Neuronal stem cell (in vitro differentiated cells): Measurements from ENCODE around the gene KIAA1958.

Experiments used
- DNase-seq: peaks from one replicate; pipeline ENCODE4 v3.0.0-alpha.2; 2013; ENCODE audit warnings: low spot score
- H2AFZ ChIP-seq: one replicate; pipeline ENCODE4 v1.6.1; 2013; ENCODE audit warnings: mild to moderate bottlenecking, low read length, inconsistent platforms
- H2AK5ac ChIP-seq: 2 replicates; pipeline ENCODE4 v1.6.1; 2013; ENCODE audit warnings: low read depth, mild to moderate bottlenecking, inconsistent platforms, low read length, moderate library complexity, mixed read lengths
- H2BK120ac ChIP-seq: 2 replicates; pipeline ENCODE4 v1.6.1; 2013; ENCODE audit warnings: low read depth, mild to moderate bottlenecking, inconsistent platforms, low read length, moderate library complexity, mixed read lengths
- H2BK12ac ChIP-seq: one replicate; pipeline ENCODE4 v1.6.1; 2013; ENCODE audit warnings: low read length, inconsistent platforms
- H2BK15ac ChIP-seq: 2 replicates; pipeline ENCODE4 v1.6.1; 2013; ENCODE audit warnings: mild to moderate bottlenecking, low read length, inconsistent platforms, mixed read lengths
- H2BK5ac ChIP-seq: one replicate; pipeline ENCODE4 v1.6.1; 2013; ENCODE audit warnings: inconsistent platforms, mild to moderate bottlenecking, low read length, moderate library complexity
- H3K14ac ChIP-seq: one replicate; pipeline ENCODE4 v1.6.1; 2013; ENCODE audit warnings: low read length, inconsistent platforms
- H3K18ac ChIP-seq: 2 replicates; pipeline ENCODE4 v1.6.1; 2013; ENCODE audit warnings: low read length, inconsistent platforms
- H3K23ac ChIP-seq: 2 replicates; pipeline ENCODE4 v1.6.1; 2013; ENCODE audit warnings: low read depth, mild to moderate bottlenecking, mixed read lengths, low read length, inconsistent platforms; ENCODE audit not compliant: poor library complexity
- H3K27ac ChIP-seq: replicated peaks from 3 replicates; pipeline ENCODE4 v1.5.1; 2013; ENCODE audit warnings: low read length, inconsistent platforms
- H3K27me3 ChIP-seq, 3 experiments: 2 replicates each; pipeline ENCODE4 v1.6.1; 2013; ENCODE audit warnings: low read length in 3 of 3, mild to moderate bottlenecking in 2 of 3, inconsistent platforms in 1 of 3, low read depth in 1 of 3, mixed read lengths in 1 of 3, moderate library complexity in 1 of 3; ENCODE audit not compliant: control insufficient read depth in 3 of 3, insufficient read depth in 3 of 3
- H3K36me3 ChIP-seq, 2 donors: replicated peaks in 1 of 2; 2 replicates each; pipeline ENCODE4 v1.6.1; 2013; ENCODE audit warnings: low read length in 2 of 2; ENCODE audit not compliant: control insufficient read depth in 2 of 2, insufficient read depth in 2 of 2
- H3K4ac ChIP-seq: 2 replicates; pipeline ENCODE4 v1.6.1; 2013; ENCODE audit warnings: inconsistent platforms, mild to moderate bottlenecking, low read length, moderate library complexity
- H3K4me1 ChIP-seq, 2 donors: 1 replicate in 1 of 2; 2 replicates in 1 of 2; pipeline ENCODE4 v1.6.1; 2013; ENCODE audit warnings: low read length in 2 of 2, low read depth in 1 of 2; ENCODE audit not compliant: control insufficient read depth in 2 of 2, insufficient read depth in 1 of 2
- H3K4me2 ChIP-seq: one replicate; pipeline ENCODE4 v1.6.1; 2013; ENCODE audit warnings: mild to moderate bottlenecking, low read length, inconsistent platforms; ENCODE audit not compliant: insufficient read depth, poor library complexity, severe bottlenecking
- H3K4me3 ChIP-seq, 2 donors: 2 replicates each; pipeline ENCODE4 v1.5.1; 2013; ENCODE audit warnings: low read length in 2 of 2, mild to moderate bottlenecking in 2 of 2, inconsistent platforms in 1 of 2, moderate library complexity in 1 of 2
- H3K79me1 ChIP-seq: one replicate; pipeline ENCODE4 v1.6.1; 2013; ENCODE audit warnings: low read depth, mild to moderate bottlenecking, inconsistent platforms, low read length, moderate library complexity
- H3K9ac ChIP-seq: one replicate; pipeline ENCODE4 v1.6.1; 2013; ENCODE audit warnings: mild to moderate bottlenecking, low read depth, low read length, inconsistent platforms; ENCODE audit not compliant: poor library complexity
- H3K9me3 ChIP-seq, 2 donors: replicated peaks in 1 of 2; 2 replicates each; pipeline versions ENCODE3 to v1.6.1; 2013; ENCODE audit warnings: low read length in 2 of 2, mild to moderate bottlenecking in 2 of 2, inconsistent platforms in 1 of 2, low read depth in 1 of 2, mixed read lengths in 1 of 2, moderate library complexity in 1 of 2; ENCODE audit not compliant: control insufficient read depth in 2 of 2, insufficient read depth in 1 of 2
- H4K8ac ChIP-seq: one replicate; pipeline ENCODE4 v1.6.1; 2013; ENCODE audit warnings: low read depth, mild to moderate bottlenecking, inconsistent platforms, low read length, moderate library complexity
- H4K91ac ChIP-seq: one replicate; pipeline ENCODE4 v1.6.1; 2013; ENCODE audit warnings: low read length, low read depth, mild to moderate bottlenecking, inconsistent platforms; ENCODE audit not compliant: poor library complexity
- WGBS, 2 donors: extraction: QIAGEN DNeasy Blood & Tissue Kit; methylation state at CpG; one replicate each; pipeline ENCODE4 v1.1.7; 2013; ENCODE audit warnings: missing lambda C conversion rate in 2 of 2, mixed read lengths in 1 of 2; ENCODE audit not compliant: insufficient read length in 2 of 2, insufficient replicate concordance in 1 of 2; ENCODE audit errors: extremely low coverage in 2 of 2; 5-methylcytosine and 5-hydroxymethylcytosine counted together

KIAA1958 gene

DNA sequence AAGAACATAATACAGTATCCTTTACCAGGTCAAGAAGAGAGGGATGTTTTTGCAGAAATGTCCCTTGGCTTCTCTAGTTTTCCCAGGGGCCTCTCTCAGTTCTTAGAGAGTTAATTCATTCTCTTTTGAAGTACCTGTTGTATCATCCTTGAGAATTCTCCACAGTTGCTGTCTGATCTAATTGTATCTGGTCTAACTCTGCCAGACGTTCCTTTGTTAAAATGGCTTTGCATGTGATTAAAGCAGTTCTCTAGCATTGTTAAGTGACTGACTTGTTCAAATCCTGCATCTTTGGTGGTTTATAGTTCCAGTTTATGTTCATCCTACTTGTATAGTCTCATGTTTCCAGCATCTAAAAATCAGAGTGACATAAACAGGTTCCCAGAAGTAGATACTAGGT, 65.0 kb downstream of the KIAA1958 start:
- Histone ChIP-seq H3K9ac (no peak overlapping the region), H3K4me1 (peaks cover 11 to 30% of the 10 kb centered on the region in 2 donors), H3K14ac (no peak overlapping the region), H3K23ac (no peak overlapping the region), H2BK120ac (no peak overlapping the region), H2BK15ac (no peak overlapping the region), H3K4me3 (no peak overlapping the region), H3K4ac (no peak overlapping the region), H3K9me3 (no peaks in the 10 kb centered on the region), H3K18ac (no peak overlapping the region), H4K91ac (no peak overlapping the region), H2AFZ (no peak overlapping the region), H3K4me2 (no peak overlapping the region), H2AK5ac (no peak overlapping the region), H3K27me3 (no peaks in the 10 kb centered on the region), H2BK12ac (no peak overlapping the region), H4K8ac (no peak overlapping the region), H2BK5ac (no peak overlapping the region), H3K79me1 (peaks cover 3% of the 10 kb centered on the region), H3K27ac (no peak overlapping the region), H3K36me3 (peaks cover 0 to 17% of the 10 kb centered on the region in 2 donors)
- DNase-seq: no peak
- WGBS, 2 donors: no CpG with 5 or more reads among the region's 1 CpG

DNA sequence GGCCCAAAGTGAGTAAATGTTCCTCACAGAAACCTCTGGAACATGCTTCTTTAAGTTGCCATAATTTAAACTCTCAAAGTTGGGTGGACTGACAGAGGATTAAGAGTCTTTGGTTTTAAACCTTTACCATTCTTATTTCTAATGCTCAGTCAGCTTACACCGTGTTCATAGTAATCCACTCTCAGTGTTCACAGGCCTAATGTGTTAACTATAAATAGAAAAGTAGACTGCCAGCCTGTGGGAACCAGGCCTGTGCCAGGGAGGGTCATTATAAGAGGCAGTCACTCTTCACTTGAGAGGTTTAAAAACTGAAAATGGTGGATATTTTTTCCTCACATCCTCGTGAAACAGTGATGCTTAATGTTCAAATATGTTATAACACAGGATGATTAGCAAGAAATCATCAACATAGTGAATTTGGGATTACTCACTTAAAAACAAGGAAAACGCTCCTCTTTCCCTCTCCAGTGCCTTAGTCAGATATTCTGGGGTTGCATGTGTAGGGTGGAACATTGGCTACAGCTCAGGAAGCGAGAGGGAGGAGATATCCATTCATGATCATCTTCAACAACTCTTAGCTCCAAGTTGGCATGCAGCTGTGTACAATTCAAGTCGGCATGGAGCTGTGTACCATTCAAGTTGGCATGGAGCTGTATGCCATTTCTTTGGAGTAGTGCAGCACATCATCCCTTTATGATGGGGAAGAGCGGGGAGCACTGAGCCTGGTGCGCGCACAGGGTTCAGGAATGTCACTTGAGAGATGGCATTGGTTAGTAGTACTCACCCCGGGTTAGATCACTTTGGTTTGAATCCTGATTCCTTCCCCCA, 65.8 kb downstream of the KIAA1958 start:
- H3K79me1 ChIP-seq: peaks cover 3% of the 10 kb centered on the region
- no peak overlapping the region for H3K9ac ChIP-seq
- H2BK12ac ChIP-seq: no peak overlapping the region
- peaks cover 16 to 23% of the 10 kb centered on the region in 2 donors for H3K4me1 ChIP-seq
- H3K27me3 ChIP-seq: no peaks in the 10 kb centered on the region
- no CpG with 5 or more reads among the region's 9 CpGs for WGBS, 2 donors
- H3K27ac ChIP-seq: no peak overlapping the region
- no peak overlapping the region for H3K4ac ChIP-seq
- no peak overlapping the region for H2AFZ ChIP-seq
- no peak overlapping the region for H3K23ac ChIP-seq
- H3K4me2 ChIP-seq: no peak overlapping the region
- no peak overlapping the region for H2BK120ac ChIP-seq
- peaks cover 0 to 24% of the 10 kb centered on the region in 2 donors for H3K36me3 ChIP-seq
- DNase-seq: no peak
- H4K91ac ChIP-seq: no peak overlapping the region
- H3K9me3 ChIP-seq: no peaks in the 10 kb centered on the region
- H3K4me3 ChIP-seq: no peak overlapping the region
- H2BK5ac ChIP-seq: no peak overlapping the region
- no peak overlapping the region for H4K8ac ChIP-seq
- no peak overlapping the region for H3K18ac ChIP-seq
- no peak overlapping the region for H3K14ac ChIP-seq
- H2AK5ac ChIP-seq: no peak overlapping the region
- no peak overlapping the region for H2BK15ac ChIP-seq

DNA sequence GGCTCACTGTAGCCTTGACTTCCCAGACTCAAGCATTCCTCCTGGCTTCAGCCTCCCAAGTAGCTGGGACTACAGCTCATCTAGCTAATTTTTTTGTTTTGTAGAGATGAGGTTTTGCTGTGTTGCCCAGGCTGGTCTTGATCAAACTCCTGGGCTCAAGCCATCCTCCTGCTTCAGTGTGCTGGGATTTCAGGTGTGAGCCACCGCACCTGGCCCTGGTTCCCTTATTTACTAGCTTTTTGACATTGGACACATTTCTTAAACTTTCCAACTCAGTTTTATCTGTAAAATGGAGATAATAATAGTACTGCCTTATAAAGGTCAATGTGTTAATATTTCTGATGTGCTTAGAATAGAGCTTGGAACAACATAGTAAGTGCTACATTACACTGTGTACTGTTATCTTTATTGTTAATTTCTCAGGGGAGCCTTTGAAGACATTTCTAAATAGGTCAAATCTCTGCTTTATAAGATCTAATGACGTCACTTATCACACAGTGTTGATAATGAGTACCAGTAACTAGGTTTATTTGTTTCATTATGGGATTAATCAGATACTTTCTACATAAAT, 66.7 kb downstream of the KIAA1958 start:
- H3K4ac ChIP-seq: no peak overlapping the region
- H2AFZ ChIP-seq: no peak overlapping the region
- H3K36me3 ChIP-seq: peaks cover 0 to 24% of the 10 kb centered on the region in 2 donors
- DNase-seq: no peak
- no peak overlapping the region for H2BK12ac ChIP-seq
- H4K8ac ChIP-seq: no peak overlapping the region
- WGBS, 2 donors: no CpG with 5 or more reads among the region's 2 CpGs
- no peak overlapping the region for H3K14ac ChIP-seq
- no peak overlapping the region for H2BK5ac ChIP-seq
- no peak overlapping the region for H2BK120ac ChIP-seq
- H3K9me3 ChIP-seq: no peaks in the 10 kb centered on the region
- no peak overlapping the region for H3K4me3 ChIP-seq
- no peak overlapping the region for H3K27ac ChIP-seq
- H3K9ac ChIP-seq: no peak overlapping the region
- H3K4me2 ChIP-seq: no peak overlapping the region
- no peak overlapping the region for H3K18ac ChIP-seq
- H2AK5ac ChIP-seq: no peak overlapping the region
- H2BK15ac ChIP-seq: no peak overlapping the region
- H3K79me1 ChIP-seq: no peaks in the 10 kb centered on the region
- no peak overlapping the region for H4K91ac ChIP-seq
- H3K4me1 ChIP-seq: peaks cover 16 to 18% of the 10 kb centered on the region in 2 donors
- H3K23ac ChIP-seq: no peak overlapping the region
- H3K27me3 ChIP-seq: no peaks in the 10 kb centered on the region

DNA sequence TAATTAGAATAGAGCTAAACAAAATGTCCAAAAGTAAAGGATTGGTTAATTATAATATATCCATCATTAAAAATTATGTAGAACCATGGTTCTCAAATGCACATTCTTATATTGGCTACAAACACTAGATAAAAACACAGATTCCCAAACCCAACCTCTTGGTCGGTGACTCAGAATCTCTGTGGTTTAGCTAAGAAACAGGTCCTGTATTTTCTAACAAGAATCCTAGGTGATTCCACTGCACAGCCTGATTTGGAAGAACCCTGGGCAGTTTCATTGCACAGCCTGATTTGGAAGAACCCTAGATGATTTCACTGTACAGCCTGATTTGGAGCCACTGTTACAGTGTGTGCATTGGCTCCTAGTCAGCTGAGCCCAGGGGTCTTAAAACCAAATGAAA, 67.9 kb downstream of the KIAA1958 start:
- no CpG with 5 or more reads among the region's 1 CpG for WGBS, 2 donors
- no peak overlapping the region for H2BK120ac ChIP-seq
- H3K4me1 ChIP-seq: peaks cover 16 to 18% of the 10 kb centered on the region in 2 donors
- H3K14ac ChIP-seq: no peak overlapping the region
- no peak overlapping the region for H2BK15ac ChIP-seq
- peaks cover 0 to 24% of the 10 kb centered on the region in 2 donors for H3K36me3 ChIP-seq
- no peak overlapping the region for H2AK5ac ChIP-seq
- no peaks in the 10 kb centered on the region for H3K27me3 ChIP-seq
- H3K4me2 ChIP-seq: no peak overlapping the region
- H3K4ac ChIP-seq: no peak overlapping the region
- no peak for DNase-seq
- H2BK5ac ChIP-seq: no peak overlapping the region
- no peak overlapping the region for H2BK12ac ChIP-seq
- H3K9me3 ChIP-seq: no peaks in the 10 kb centered on the region
- no peak overlapping the region for H4K8ac ChIP-seq
- no peak overlapping the region for H3K9ac ChIP-seq
- no peak overlapping the region for H4K91ac ChIP-seq
- no peak overlapping the region for H3K4me3 ChIP-seq
- H3K18ac ChIP-seq: no peak overlapping the region
- no peak overlapping the region for H3K23ac ChIP-seq
- H3K27ac ChIP-seq: no peak overlapping the region
- no peaks in the 10 kb centered on the region for H3K79me1 ChIP-seq
- H2AFZ ChIP-seq: no peak overlapping the region
